IPS DF 19.7 (cell line): ENCODE data around the gene FARP1.

Source experiments
- DNase-seq: peaks from one replicate; pipeline ENCODE4 v3.0.0-alpha.2; 2013; ENCODE audit warnings: low read depth, low spot score

The FARP1 gene

DNA sequence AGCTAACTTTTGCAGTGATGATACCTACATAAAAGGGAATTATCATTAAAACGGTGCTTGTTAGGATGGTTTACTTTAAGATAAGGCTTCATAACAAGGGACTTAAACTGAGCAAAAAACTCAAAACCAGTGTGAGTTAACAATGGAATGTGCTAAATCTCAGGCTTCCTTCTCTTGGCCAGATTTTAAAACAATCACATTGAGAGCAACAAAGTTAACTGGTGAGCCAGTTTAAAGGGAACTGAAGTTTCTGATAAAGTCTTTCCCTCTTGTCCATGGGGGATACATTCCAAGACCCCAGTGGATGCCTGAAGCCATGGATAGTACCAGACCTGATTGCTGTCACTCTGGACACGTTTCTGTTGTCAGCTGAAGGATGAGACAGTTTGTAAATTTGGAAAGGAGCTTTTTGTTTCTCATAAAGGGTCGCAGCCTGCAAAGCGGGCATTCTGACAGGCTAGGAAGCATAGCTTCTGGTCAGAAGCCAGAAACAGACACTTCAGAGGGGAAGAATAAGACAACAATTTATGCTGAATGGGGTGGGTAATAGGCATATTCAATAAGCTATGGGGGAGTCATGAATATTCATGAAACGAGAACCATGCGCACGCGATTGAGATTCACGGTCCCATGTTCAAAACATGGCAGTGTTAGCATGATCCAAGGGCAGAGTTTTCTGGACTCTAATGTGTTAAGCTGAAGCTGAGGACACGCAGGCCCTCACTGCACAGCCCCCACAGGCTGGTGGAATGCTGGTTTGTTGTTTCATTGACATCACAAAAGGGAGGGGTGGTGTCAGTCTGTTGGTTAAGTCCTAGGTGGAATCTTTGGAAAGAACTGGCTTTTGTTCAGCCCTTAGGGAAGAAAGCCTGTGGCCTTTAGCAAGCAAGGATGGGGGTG, 184.7 kb downstream of the FARP1 start:
- peak; percentile 77 for DNase-seq

DNA sequence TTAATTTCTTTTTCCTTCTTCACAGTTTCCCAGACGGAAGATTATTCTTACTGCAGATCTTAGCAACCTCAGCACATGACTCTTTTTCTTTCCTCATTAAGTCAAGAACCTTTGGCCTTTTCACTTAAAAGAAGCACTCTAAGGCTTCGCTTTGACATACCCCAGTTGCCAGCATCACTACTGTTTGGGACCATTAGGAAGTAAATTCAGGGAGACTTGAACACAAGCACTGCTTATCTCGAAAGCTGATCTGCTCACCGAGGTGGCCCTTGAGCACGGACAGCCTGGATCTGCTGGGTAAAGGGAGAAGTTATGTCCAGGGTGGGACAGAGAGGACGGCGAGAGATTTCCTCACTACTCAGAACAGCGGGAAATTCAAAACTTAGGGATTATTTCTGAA, 185.6 kb downstream of the FARP1 start:
- no peak for DNase-seq

DNA sequence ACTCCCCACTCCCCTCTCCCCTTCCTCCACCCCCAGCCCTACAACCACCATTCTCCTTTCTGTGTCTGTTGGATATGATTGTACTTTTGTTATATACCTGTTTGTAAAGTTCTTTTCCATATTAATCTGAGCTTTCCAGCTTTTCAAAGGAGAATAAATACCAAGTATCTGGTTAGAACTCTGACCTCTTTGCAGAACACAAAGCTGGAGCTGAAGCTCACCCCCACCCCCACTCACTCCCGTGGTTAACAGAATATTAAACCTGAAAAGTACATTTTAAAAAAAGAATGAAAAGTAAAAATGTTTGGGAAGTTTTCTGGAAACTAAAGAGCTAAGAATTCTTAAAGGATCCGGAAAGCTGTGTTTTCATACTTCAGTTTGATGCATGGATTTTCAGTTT, 189.3 kb downstream of the FARP1 start:
- no peak for DNase-seq

- no peak for DNase-seq
Measured at GRCh38 chr13:98332691-98333090, 189.8 kb downstream of the FARP1 start.

- DNase-seq: no peak
Measured at GRCh38 chr13:98333486-98333885, 190.6 kb downstream of the FARP1 start.

- no peak for DNase-seq
Measured at GRCh38 chr13:98334620-98335205, 191.8 kb downstream of the FARP1 start.

- DNase-seq: no peak
Measured at GRCh38 chr13:98335721-98336120, 192.8 kb downstream of the FARP1 start.

DNA sequence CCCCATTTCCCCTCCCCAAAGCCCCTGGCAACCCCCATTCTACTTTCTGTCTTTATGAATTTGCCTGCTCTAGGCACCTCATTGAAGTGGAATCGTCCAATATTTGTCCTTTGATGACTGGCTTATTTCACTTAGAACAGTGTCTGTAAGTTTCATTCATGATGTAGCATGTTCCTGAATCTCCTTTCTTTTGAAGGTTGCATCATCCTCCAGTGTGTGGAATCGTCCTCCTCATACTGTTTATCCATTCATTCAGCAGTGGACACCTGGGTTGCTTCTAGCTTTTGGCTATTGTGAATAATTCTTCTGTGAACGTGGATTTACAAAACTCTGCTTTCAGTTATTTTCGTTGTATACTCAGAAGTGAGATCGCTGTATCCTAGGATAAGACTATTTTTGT, 195.4 kb downstream of the FARP1 start:
- DNase-seq: no peak

- no peak for DNase-seq
Measured at GRCh38 chr13:98339684-98340425, 197.0 kb downstream of the FARP1 start.

- DNase-seq: no peak
Measured at GRCh38 chr13:98342953-98343352, 200.1 kb downstream of the FARP1 start.

DNA sequence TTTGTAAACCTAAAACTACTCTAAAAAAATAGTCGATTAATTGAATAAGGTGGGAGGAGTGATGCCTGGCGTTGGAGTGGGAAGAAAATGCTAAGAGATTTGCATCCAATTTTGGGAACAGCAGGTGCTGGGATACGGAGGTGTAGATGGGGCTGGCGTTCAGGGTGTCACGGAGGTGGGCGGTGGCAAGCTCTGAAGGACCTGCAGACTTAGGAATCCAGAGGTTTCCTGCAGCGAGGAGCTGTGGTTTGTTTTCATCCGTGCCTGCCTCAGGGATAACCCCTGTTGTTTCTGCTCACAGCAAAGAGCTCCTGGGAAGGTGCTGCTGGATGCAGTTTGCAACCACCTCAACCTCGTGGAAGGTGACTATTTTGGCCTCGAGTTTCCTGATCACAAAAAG, 200.6 kb downstream of the FARP1 start:
- no peak for DNase-seq

DNA sequence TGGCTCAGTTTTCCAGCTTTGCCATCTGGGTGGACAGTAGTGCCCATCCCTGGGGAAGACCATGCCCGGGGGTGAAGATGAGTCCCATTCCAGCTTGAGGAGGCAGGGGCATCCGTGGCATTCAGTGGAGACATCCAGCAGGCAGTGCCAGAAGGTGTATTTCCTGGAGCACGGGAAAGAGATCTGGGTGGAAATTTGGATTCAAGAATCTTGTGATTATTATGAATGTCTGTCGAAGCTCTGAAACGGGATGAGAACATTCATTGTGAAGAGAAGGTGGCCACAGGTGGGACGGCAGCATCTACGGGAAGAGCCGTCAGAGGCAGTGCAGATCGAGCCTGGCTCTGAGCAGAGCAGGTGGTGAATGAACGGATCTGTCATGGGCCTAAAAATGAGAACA, 201.5 kb downstream of the FARP1 start:
- no peak for DNase-seq

- DNase-seq: no peak
Measured at GRCh38 chr13:98345107-98345935, 202.4 kb downstream of the FARP1 start.

DNA sequence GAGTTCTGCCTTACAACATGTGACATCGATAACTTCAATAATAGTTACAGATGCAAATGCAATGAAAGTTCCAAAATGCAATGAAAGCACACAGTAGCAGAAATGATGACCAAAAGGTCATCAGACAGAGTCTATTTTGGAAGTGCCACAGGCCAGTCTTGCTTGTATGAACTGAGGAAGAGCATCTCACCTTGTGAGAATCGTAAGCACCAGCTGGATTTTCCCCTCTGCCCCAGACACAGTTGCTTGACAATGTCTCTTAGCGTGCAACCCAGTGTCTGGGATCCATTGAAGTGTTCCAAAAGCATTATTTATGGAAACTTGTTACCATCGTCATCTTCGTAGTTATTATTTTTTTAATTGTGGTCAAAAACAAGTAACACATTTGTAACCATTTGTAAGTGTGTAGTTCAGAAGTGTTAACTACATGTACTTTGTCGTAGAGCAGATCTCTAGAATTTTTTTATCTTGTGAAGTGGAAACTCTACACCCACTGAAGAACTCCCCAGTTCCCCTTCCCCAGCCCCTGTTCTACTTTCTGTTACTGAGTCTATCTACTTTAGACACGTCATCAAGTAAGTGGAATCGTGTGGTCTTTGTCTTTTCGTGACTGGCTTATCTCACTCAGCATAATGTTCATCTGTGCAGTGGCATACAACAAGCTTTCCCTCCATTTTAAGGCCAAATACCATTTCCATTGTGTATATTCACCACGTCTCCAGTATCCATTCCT, 204.2 kb downstream of the FARP1 start:
- no peak for DNase-seq

DNA sequence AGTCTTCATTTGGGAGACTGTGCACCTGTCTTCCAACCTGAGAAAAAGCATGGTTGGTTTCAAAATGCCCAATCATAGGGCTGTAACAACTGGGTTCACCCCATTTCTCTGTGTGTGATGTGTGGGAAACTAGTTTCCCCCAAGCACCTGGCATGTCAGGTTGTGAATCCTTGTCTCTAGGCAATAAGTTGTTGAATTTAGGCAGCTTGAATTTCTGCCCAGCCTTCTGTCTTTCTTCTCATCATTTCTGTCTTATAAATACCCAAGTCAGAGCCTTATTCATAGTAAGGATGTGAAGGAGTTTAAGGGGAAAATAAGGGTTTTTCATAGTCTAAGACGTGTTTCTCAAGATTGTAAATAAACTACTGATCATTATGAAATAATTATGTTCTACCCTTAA, 204.9 kb downstream of the FARP1 start:
- DNase-seq: no peak

GRCh38 chr13:98348466-98349200, 205.7 kb downstream of the FARP1 start:
- no peak for DNase-seq

- DNase-seq: no peak
Measured at GRCh38 chr13:98349731-98350305, 206.9 kb downstream of the FARP1 start.

DNA sequence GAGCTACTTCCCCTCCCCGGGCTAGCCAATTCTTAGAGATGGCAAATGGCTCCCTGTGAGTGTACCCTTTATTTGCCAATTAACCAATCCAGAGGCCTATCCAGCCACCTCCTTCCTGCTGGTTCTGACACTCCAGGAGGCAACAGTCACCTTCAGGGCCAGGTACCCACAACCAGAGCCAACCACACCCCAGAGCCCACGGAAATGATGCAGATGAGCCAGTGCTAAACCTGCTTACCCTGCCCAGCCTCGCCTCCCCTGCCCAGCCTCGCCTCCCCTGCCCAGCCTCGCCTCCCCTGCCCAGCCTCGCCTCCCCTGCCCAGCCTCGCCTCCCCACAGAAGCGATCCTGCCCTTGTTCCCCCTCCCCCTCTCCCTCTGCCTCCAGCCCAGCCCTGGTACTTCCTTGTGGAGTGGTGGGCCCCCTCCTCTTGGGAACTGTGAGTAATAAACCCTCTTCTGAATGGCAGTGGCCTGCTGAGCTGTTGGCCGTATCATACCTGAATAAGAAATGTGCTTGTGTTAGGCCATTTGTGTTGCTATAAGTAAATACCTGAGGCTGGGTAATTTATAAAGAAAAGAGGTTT, 207.9 kb downstream of the FARP1 start:
- no peak for DNase-seq

GRCh38 chr13:98351636-98352035, 208.7 kb downstream of the FARP1 start:
- DNase-seq: no peak

- no peak for DNase-seq
Measured at GRCh38 chr13:98352226-98352625, 209.3 kb downstream of the FARP1 start.
